IPS DF 19.7 (cell line): ENCODE results near the gene SIX2.
"Not testable (repeated sequence)": the region's sequence is repeated elsewhere in the genome, so short reads cannot be mapped to it uniquely, and the experiment has no call there.

Experiments
- DNase-seq: peaks from one replicate; pipeline ENCODE4 v3.0.0-alpha.2; 2013; ENCODE audit warnings: low read depth, low spot score

Gene SIX2

DNA sequence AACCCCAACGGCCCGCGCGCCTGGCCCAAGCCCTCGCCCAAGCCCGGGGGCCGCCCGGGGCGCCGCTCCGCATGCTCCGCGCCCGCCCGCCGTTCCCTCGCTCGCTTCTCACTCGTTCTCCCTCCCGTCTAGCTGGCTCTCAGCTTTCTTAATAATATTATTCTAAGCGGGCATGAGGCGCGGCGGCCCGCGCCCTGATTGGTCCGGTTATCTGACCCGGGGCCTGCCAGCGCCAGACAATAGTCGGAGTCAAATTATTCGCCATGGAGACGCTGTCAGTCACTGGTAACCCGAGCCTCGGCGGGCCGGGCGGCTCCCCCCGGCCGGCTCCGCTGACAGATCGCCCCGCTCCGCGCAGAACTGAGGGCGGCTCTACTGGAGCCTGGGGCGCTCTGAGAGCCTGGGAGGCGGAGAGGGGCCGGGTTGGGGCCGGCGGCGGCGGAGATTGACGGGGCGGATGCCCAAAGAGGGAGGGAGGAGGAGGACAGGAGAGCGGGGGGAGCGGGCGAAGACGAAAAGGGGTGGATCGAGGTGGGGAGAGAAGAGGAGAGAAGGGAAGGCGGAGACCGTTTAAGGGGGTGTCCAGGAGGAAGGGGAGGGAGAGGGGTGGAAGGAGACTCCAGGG, at the start of gene SIX2:
SIX2 (minus strand) TSS at position 150 of the 625 bp plus-strand sequence. CDS start 342 bp downstream, outside the sequence.
- DNase-seq, result peak; percentile 93

- no peak for DNase-seq
Observed at GRCh38 chr2:45055162-45055605, 45.9 kb upstream of the SIX2 start.

DNA sequence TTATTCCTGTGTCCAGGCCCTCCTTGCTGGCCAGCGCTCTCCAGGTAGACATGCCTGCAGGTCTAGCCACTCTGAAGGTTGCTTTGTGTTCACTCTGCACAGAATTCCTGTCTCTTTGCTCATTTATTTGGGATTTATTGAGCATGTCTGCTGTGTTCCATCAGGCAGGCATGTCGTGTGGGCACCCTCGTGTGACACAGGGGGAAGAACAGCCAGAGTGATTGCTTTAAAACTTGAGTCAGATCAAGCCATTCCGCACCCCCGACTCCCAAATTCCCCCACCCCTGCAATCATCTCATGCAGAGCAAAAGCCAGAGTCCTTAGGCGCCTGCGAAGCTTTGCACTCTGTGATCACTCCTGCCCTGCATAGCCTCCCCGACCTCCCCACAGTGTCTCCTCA, 44.7 kb upstream of the SIX2 start:
- no peak for DNase-seq

- no peak for DNase-seq
Observed at GRCh38 chr2:45052388-45052928, 43.2 kb upstream of the SIX2 start.

- DNase-seq, result no peak
Observed at GRCh38 chr2:45049569-45050336, 40.5 kb upstream of the SIX2 start.

DNA sequence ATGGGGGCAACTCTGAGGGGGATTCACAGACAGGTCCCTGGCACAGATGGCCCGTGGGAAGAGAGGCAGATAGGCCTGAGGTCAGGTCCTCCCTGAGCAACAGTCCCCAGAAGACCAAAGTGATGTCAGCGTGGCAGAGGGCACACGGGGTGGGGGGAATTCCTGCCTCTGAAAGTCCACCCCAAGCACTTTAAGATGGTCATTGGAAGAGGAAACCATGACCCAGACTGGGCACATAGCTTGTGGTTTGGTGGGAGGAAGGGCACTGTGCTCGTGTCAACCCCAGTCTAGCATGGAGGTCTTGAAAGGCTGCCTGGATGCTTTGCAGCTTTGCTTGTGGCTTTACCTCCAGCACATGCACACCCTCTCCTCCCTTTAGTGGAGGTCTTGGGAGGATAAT, 38.0 kb upstream of the SIX2 start:
- DNase-seq, result no peak

GRCh38 chr2:45046786-45047185, 37.5 kb upstream of the SIX2 start:
- DNase-seq, result no peak

DNA sequence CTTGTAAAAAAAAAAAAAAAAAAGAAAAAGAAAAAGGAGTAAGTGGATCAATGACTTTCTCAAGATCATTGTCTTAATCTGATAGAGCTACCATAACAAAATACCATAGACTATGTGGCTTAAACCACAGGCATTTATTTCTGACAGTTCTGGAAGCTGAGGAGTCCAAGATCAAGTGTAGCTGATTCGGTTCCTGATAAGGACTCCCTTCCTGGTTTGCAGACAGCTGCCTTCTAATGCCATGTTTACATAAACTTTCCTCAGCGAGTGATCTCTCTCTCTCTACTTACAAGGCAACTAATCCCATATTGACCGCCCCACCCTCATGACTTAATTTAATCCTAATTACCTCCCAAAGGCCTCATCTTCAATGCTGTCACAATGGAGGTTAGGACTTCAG, 36.5 kb upstream of the SIX2 start:
- DNase-seq, result no peak

- no peak for DNase-seq
Observed at GRCh38 chr2:45044916-45045315, 35.7 kb upstream of the SIX2 start.

DNA sequence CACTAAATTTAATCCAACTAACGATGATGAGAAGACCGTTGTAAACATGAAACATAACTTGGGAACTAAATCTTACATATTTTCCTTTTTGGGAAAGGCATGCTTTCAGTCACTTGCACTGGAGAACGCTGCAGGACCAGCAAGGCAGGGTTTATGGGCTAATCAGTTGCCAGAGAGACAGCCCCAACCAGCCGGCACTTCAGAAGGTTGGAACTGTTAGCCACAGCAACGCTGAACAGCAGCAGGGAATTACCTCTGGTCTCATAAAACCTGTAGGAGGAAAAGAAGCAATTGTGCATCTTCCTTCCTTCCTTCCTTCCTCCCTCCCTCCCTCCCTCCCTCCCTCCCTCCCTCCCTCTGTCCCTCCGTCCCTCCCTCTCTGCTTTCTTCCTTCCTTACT, 33.9 kb upstream of the SIX2 start:
- no peak for DNase-seq

GRCh38 chr2:45042401-45042800, 33.1 kb upstream of the SIX2 start:
- DNase-seq, result no peak

DNA sequence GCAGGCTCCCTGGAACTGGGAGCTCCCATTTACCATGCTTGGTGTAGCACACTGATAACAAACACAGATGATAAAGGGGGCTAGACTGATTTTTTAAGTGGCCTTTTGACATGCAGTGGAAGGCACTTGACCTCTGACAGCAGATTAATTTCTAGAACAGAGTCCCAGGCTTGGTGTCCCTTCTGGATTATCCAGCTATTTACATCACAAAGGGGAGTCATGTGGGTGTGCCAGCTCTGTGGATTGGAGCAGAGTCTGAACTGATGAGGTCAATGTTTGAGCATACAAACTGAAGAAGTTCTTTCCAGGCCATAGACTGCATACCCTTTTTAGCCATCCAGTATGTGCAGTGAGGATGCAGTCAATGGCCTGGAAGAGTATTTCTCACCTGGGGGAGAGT, 31.5 kb upstream of the SIX2 start:
- no peak for DNase-seq

GRCh38 chr2:45039804-45040203, 30.6 kb upstream of the SIX2 start:
- not testable (repeated sequence) for DNase-seq

DNA sequence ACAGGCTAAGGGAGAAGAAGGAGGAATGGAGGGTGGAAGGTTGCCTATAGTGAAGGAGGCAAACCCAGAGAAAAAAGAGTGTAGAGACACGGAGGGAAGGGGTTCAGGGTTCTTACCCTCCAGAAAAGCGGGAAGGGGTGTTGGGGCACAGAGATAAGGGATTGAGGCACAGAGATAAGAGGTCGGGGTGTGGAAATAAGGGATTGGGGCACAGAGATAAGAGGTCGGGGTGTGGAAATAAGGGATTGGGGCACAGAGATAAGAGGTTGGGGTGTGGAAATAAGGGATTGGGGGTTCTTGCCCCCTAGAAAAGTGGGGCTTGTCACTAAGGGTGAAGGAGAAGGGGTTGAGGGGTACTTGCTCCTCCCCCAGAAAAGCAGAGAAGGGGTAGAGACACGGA, 29.6 kb upstream of the SIX2 start:
- not testable (repeated sequence) for DNase-seq

- DNase-seq, result no peak
Observed at GRCh38 chr2:45033302-45033701, 24.1 kb upstream of the SIX2 start.

DNA sequence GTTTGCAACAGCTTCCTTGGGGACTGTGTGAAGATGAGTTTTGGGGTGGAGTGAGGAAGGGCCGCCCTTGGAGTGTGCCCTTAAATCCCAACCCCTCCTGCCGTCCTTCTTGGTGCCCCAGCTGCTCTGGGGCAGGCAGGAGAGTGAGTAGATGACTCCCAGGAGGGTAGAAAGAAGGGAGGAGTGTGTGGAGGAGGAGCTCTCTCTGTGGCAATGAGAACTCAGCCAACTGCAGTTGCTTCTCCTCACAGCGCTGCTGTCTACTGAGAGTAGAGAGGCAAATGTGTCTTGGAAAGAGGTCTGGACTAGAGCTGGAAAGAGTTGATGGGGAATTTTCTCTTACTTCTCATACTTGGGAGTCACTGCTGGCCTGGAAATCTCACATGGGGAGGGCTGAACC, 21.8 kb upstream of the SIX2 start:
- DNase-seq, result no peak

- no peak for DNase-seq
Observed at GRCh38 chr2:45030553-45030952, 21.3 kb upstream of the SIX2 start.

DNA sequence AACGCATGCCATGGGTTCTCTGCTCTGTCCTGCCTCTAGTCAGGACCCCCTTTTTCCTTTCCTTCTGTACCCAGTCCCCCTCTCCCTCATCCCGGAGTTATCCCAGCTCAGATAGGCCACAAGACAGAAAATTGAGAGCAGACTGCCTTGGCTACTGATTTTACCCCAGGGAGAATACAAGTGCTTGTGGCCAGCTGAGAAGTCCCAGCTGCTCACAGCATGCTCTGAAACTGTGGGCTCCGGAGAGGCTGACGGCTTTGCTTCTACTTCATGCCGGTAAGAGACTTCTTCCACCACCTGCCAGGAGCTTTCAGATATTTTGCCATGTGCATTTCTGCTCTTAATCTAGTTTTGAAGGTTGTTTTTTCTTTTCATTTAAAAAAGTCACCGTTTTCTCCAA, 20.0 kb upstream of the SIX2 start:
- DNase-seq, result no peak

DNA sequence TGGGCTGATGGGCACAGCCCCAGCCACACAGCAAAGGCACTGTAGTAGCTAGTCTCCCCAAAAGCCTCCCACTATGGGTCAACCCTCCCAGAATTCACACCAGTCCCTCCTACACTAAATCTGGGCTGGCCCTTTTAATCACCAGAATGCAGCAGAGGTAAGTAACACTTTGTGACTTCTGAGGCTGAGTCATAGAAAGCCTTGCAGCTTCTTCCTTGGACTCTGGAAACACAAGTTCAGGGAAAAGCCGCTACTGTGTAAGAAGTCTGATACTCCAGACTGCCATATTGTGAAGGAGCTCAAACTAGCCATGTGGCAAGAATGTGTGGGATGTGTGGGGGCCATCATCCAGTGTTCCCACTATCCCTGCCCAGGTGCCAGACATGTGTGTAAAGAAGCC, 19.0 kb upstream of the SIX2 start:
- DNase-seq, result no peak

- no peak for DNase-seq
Observed at GRCh38 chr2:45026924-45027450, 17.7 kb upstream of the SIX2 start.

- no peak for DNase-seq
Observed at GRCh38 chr2:45024600-45025291, 15.5 kb upstream of the SIX2 start.

DNA sequence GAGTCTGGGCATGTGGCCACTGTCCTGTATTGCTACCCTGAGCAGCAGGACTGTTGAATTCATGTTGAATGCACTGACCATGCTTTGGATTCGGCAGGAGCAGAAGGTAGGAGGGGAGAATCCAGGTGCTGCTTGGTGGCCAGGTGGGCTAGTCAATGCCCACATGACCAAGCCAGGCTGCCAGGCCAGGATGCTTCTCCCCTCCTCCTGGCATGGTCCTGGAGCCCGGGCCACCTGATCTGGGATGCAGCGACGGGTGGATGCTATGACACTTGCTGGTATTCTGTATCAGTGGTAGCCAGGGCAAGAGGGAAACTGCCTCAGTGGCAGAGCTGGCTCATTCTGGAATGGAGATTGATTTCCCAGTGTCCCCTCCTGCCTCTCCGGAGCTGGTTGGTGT, 14.8 kb upstream of the SIX2 start:
- DNase-seq, result no peak
